HL-60 (cell line): ENCODE measurements around the gene PIK3CD.

Experiments
- DNase-seq, 2 experiments: peaks; one replicate each; pipeline ENCODE4 v3.0.0-alpha.2; 2010 to 2020; ENCODE audit warnings: low read depth in 1 of 2, low spot score in 1 of 2
- H3K27ac ChIP-seq: fragments of 250-450 bp; sonication (Bioruptor Pico); replicated peaks from 2 replicates; pipeline ENCODE4 v1.5.1; 2020; ENCODE audit warnings: mild to moderate bottlenecking, moderate library complexity
- H3K27me3 ChIP-seq: fragments of 250-450 bp; sonication (Bioruptor Pico); 2 replicates; pipeline ENCODE4 v1.5.1; 2021; ENCODE audit warnings: mild to moderate bottlenecking, moderate library complexity; ENCODE audit not compliant: insufficient read depth, poor library complexity, severe bottlenecking
- H3K4me3 ChIP-seq: replicated peaks from 2 replicates; pipeline ENCODE4 v1.5.1; 2011; ENCODE audit warnings: mild to moderate bottlenecking, control low read depth, low read length; ENCODE audit not compliant: insufficient read depth
- CTCF ChIP-seq: IDR thresholded peaks from one replicate; pipeline ENCODE4 v1.5.1; 2011; ENCODE audit warnings: low read length, control low read depth, inconsistent platforms; ENCODE audit not compliant: insufficient read depth
- GABPA ChIP-seq: IDR thresholded peaks from 2 replicates; pipeline ENCODE4 v1.6.1; 2012; ENCODE audit warnings: low read depth
- POLR2AphosphoS5 ChIP-seq: IDR thresholded peaks from 2 replicates; pipeline ENCODE4 v1.6.1; 2012; ENCODE audit warnings: low read depth
- SPI1 ChIP-seq: IDR thresholded peaks from 2 replicates; pipeline ENCODE4 v1.6.1; 2012; ENCODE audit warnings: low read depth, mild to moderate bottlenecking, borderline replicate concordance
- TF ChIP-seq, protein P1 (sequence below): IDR thresholded peaks from 2 replicates; pipeline ENCODE4 v1.6.1; 2012; ENCODE audit warnings: low read depth; ENCODE audit not compliant: insufficient replicate concordance

PIK3CD gene

DNA sequence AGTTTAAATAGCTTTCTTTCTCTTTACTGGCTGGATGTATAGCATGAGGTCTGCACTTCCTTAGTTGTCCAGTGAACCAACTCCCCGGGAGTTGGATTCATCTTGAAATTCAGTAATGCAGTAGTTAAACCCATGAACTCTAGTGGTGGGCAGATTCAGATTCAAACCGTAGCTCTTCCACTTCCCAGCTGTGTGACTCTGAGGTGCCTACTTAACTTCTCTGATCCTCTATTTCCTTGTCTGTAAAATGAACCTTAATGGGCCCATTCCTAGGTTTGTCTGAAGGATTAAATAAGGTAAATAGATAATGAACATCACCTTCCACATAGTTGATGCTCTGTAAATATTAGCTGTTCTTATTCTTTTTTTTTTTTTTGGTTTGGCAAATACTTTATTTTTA lies 16.5 kb downstream of the PIK3CD start:
- no peaks in the 10 kb centered on the region for H3K27me3 ChIP-seq
- no peak for DNase-seq
- TF ChIP-seq SPI1 (no peak), GABPA (no peak), CTCF (no peak), POLR2AphosphoS5 (no peak)
- TF ChIP-seq, protein P1, sequence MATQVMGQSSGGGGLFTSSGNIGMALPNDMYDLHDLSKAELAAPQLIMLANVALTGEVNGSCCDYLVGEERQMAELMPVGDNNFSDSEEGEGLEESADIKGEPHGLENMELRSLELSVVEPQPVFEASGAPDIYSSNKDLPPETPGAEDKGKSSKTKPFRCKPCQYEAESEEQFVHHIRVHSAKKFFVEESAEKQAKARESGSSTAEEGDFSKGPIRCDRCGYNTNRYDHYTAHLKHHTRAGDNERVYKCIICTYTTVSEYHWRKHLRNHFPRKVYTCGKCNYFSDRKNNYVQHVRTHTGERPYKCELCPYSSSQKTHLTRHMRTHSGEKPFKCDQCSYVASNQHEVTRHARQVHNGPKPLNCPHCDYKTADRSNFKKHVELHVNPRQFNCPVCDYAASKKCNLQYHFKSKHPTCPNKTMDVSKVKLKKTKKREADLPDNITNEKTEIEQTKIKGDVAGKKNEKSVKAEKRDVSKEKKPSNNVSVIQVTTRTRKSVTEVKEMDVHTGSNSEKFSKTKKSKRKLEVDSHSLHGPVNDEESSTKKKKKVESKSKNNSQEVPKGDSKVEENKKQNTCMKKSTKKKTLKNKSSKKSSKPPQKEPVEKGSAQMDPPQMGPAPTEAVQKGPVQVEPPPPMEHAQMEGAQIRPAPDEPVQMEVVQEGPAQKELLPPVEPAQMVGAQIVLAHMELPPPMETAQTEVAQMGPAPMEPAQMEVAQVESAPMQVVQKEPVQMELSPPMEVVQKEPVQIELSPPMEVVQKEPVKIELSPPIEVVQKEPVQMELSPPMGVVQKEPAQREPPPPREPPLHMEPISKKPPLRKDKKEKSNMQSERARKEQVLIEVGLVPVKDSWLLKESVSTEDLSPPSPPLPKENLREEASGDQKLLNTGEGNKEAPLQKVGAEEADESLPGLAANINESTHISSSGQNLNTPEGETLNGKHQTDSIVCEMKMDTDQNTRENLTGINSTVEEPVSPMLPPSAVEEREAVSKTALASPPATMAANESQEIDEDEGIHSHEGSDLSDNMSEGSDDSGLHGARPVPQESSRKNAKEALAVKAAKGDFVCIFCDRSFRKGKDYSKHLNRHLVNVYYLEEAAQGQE, result no peak
- no peak overlapping the region for H3K4me3 ChIP-seq
- no peak overlapping the region for H3K27ac ChIP-seq

DNA sequence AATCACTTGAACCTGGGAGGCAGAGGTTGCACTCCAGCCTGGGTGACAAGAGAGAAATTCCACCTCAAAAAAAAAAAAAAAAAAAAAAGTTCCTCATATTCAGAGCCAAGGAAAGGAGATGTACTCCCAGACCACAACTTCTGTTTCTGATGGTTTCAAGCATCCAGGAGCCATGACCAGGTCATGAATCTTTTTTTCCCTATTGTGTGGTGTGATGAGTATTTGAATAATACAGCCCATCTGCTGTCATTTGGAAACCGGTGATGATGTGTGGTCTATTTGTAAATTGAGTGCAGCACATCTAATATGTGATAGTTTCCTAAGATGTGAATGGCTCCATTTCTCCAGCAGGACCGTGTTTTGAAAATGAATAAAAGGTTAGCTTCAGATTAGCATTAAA lies 18.6 kb downstream of the PIK3CD start:
- TF ChIP-seq CTCF, result no peak
- TF ChIP-seq GABPA, result no peak
- H3K4me3 ChIP-seq, result no peak overlapping the region
- no peak overlapping the region for H3K27ac ChIP-seq
- no peaks in the 10 kb centered on the region for H3K27me3 ChIP-seq
- no peak for DNase-seq

DNA sequence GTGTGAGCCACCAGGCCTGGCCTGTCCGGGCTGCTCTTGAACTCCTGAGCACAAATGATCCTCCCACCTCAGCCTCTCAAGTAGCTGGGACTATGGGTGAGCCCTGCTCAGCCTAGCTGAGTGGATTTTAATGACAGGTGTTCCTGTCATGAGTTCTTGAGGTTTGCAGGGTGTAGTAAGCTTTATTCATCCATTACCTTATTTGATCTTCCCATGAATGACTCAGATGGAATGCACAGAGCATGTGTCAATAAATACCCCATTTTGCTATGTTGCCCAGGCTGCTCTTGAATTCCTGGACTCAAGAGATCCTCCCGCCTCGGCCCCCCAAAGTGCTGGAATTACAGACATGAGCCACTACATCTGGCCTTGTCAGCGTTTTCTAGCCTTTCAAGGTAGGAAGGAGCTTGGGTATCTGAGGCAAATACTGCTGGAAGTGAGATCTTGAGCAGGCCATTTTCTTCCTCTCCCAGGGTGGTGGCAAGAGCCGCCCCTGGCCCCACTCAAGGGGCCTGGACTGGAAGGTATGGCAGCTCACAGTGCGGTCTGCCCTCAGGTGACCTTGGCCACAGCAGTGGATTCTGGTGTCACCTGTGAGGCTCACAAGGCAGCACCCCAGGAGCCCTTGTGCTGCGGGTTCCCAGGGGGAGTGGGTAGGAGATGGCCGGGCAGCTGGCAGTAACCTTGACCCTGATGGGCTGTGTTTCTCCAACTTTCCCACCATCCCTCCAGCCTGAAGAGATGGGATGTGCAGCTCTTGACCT lies 20.0 kb downstream of the PIK3CD start:
- Histone ChIP-seq H3K27ac (no peak overlapping the region), H3K27me3 (no peaks in the 10 kb centered on the region), H3K4me3 (no peak overlapping the region)
- no peak for DNase-seq
- no peak for TF ChIP-seq POLR2AphosphoS5
- TF ChIP-seq CTCF, result no peak
- TF ChIP-seq, protein P1, result no peak
- no peak for TF ChIP-seq GABPA
- no peak for TF ChIP-seq SPI1

- no peak for DNase-seq
- TF ChIP-seq SPI1 (no peak), POLR2AphosphoS5 (no peak), CTCF (no peak), GABPA (no peak)
- TF ChIP-seq, protein P1, result no peak
- H3K27me3 ChIP-seq, result no peaks in the 10 kb centered on the region
- no peak overlapping the region for H3K4me3 ChIP-seq
- H3K27ac ChIP-seq, result no peak overlapping the region
Observed at GRCh38 chr1:9672444-9672843, 20.9 kb downstream of the PIK3CD start.
